ENCODE results near the gene FRMD1.

The FRMD1 gene

DNA sequence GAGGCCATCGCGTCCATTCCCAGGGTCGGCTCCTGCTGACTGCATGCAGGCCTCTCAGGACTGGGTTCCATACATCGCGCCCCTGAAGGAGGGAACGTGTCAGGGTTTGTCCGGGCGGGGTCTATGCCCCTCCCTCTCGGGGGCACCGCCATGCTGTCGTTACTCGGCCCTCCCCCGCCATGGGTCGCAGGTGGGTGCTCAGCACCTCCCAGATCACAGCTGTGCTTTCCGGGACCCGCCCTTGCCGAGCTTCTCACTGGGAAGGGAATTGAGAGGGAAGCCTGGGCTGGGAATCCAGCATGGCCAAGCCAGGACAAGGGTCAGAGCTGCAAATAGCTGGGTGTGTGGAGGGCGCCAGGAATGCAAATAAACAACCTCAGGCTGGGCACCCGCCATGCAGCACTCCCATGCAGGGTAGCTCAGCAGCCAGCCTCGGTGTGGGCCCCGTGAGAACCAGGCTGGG, at the start of gene FRMD1:
Gene FRMD1 (minus strand): TSS at position 270 of the 463 bp plus-strand sequence. CDS start 118 bp downstream, at position 152.
- no peak for DNase-seq (ENCODE audit: low read depth)

DNA sequence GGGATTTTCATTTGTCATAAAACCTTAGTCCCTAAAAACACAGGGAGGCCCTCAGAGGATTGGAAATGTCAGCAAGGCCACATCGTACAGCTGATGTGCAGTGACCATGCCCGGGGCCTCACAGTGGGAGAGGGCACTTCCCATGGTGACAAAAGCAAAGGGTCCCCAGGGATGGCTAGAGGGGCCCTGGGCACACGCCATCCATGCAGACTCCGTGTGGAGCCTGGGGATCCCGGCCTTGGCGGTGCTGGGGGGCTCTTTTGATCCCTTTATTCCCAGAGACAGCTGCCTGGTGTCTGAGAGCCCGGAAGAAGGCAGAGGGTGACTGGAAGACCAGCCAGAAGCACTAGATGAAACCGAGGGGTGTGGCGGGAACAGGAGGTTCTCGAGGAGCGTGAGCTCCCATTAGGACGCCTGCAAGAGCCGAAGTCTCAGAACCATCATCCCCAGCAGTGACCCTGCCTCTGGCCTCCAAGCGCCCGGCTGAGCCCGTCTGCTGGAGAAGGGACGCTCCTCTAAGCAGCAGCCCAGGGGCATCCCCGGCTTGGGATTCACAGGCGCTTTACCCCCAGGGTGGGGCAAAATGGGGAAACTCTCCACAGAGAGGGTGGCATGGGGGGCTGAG, 49.1 kb upstream of the FRMD1 start:
- DNase-seq (ENCODE audit: low read depth), result no peak

- DNase-seq (ENCODE audit: low read depth), result no peak
Observed at GRCh38 chr6:168127384-168127868, 48.4 kb upstream of the FRMD1 start.

- DNase-seq (ENCODE audit: low read depth), result no peak
Observed at GRCh38 chr6:168126566-168127383, 47.8 kb upstream of the FRMD1 start.

- DNase-seq (ENCODE audit: low read depth), result no peak
Observed at GRCh38 chr6:168125429-168126001, 46.5 kb upstream of the FRMD1 start.

DNA sequence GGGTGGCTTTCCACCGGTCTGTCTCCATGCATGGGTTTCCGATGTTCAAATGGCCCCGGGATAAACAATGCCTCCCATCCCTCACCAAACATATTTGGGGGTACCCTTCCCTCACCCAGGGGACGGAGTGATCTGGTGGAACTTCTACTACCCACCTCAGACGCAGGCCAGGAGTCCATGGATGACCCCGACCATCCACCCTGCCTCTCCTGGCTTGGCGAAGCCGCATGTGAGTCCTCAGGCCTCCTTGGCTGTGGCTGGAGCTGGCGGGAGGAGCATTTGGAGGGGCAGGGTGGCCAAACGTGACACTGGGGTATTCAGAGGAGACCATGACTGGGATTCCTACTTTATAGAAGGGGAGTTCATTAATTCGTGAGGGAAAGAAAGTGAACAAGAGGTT, 45.9 kb upstream of the FRMD1 start:
- no peak for DNase-seq (ENCODE audit: low read depth)

DNA sequence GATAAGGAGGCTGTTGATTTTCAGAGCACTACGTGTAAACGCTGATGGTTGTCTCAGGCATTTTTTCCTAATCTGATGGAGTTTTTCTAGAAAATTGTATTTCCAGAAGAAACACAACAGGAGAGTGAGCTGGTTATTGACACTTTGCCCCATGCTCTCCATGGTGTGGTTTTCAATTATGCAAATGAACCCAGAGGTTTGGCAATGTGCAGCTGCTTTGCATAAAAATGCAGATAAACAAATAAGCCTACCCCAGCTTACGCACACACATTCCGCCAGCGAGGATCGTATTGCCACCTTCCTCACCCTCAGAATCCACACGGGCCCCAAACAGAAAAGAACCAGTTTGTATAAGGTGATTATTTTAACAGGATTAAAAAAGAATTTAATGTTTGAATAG, 45.1 kb upstream of the FRMD1 start:
- DNase-seq (ENCODE audit: low read depth), result no peak

DNA sequence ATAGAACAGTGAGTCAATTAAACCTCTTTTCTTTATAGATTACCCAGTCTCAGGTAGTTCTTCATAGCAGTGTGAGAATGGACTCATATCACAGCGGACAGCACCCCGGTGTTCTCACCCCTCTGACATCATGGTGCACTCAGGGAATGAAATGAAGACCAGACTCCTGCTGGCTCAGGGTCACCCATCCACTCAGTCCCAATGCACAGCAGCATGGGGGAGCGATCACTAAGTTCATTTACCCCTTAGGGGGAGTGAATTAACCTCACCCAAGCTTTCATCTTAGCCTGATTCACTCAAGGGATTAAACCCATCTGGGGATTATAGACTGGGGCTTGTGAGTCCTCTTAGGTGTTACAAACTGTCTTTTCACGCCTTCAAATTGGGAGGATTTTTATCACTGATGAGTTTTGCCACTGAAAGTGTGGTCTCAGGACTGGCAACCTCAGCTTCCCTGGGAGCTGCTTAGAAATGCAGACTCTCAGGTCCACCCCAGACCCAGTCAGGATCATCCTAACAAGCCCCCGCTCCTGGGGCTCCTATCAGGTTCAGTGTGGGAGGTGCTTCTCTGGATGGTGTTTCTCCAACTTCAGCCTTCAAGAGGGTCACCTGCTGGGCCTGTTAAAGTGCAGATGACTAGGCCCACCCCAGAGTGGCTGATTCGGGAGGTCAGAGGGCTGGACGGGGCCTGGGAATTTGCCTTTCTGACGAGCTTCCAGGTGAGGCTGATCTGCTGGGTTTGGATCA, 44.3 kb upstream of the FRMD1 start:
- no peak for DNase-seq (ENCODE audit: low read depth)

GRCh38 chr6:168122521-168122920, 43.5 kb upstream of the FRMD1 start:
- no peak for DNase-seq (ENCODE audit: low read depth)

DNA sequence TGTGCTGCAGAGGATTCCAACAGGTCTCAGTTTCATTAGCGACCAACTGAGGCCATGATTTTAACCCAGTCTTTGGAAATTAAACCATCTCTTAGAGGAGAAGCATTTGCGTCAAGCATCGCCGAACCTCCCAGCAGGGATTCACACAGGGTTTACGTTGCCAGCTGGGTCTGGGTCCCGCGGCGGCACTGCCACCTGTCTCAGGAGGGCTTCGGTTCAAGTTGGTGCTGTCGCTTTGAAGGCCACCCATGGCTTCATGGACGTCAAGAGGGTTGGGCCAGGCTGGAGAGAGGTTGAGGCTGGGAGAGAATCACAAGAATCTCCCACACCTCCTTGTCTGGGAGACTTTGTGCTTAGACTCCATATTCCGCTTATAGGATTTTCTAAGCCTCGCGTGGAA, 43.0 kb upstream of the FRMD1 start:
- no peak for DNase-seq (ENCODE audit: low read depth)

DNA sequence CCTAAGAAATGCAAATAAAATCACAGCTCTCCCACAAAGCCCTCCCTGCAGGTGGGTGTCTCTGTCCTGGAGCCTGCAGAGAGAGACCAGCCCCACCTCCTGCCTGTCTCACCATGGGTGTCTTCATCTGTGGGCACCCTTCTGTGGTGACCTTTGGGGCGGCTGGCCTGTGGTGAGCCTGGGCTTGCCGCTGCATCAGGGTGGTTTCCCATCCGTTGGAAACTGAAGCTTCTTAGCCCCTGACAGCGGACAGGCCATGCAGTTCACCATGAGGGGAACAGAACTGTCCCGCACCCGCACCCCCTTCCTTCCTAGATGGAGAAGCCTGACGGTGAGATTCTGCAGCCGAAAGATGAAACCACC, 42.3 kb upstream of the FRMD1 start:
- DNase-seq (ENCODE audit: low read depth), result no peak

DNA sequence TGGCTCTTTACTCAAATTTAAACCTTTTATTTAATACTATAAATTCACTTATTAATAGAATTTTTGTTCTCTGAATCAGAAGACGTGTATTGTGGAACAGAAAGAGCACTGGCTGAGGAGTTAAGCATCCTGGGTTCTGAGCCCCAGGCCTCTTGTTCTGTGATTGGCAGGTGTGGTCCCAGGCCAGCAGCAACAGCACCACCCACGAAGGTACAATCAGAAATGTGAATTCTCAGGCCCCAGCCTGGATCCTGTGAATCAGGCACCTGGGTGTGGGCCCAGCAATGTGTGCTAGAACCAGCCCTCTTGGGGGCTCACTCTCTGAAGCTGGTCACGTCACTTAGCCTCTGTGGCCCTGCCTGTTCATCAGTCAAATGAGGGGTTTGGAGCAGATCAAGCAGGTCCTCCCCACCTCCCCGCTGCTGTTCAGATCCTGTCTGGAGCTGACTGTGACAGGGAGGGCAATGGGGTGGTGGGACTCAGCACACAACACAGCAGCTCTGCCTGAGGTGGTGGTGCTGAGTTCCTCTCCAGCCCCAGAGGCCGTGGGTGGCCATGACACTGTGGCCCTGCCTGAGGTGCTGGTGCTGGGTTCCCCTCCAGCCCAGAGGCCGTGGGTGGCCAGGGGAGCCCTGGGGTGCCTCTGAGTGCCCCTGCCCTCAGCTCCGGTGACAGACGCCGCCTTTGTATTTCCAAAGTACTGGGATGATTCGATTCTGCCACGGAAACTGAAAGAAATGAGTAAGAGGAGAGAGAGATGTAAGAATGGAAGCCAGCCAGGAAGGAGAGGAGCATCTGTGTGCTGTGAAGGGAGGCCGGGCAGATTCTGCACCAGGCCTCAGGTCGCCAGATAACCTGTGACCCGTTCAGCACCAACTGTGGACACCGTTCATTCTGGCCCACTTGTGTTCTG, 41.6 kb upstream of the FRMD1 start:
- no peak for DNase-seq (ENCODE audit: low read depth)

DNA sequence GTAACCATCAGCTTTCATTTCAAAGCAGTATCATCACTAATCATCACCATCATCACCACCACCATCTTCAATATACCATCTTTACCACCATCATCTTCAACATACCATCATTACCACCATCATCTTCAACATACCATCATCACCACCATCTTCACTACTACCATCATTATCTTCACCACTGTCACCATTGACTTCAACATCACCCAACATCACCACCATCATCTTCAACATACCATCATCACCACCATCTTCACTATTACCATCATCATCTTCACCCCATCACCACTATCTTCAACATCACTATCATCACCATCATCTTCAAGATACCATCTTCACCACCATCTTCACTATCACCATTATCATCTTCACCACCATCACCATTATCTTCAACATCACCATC, 40.5 kb upstream of the FRMD1 start:
- no peak for DNase-seq (ENCODE audit: low read depth)

DNA sequence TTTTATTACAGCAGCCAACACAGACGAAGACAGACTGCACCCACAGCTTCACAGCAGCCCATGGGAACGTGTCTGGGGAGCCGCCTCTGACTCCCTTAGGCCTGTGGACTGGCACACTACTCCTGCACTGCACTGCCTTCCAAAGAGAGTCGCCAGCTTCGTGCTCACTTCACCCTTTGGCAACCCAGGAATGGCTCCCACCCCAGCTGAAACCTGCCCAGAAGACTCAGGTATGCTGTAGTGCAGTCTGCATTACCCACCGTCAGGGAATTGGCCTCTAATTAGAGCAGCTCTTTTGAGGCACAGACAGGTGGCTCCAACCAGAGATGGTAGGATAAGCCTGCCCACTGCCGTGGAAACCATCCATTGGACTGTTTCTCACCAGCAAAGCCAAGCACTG, 39.9 kb upstream of the FRMD1 start:
- DNase-seq (ENCODE audit: low read depth), result no peak

GRCh38 chr6:168117942-168118341, 38.9 kb upstream of the FRMD1 start:
- DNase-seq (ENCODE audit: low read depth), result no peak

GRCh38 chr6:168116975-168117899, 38.2 kb upstream of the FRMD1 start:
- DNase-seq (ENCODE audit: low read depth), result no peak

- no peak for DNase-seq (ENCODE audit: low read depth)
Observed at GRCh38 chr6:168116438-168116974, 37.5 kb upstream of the FRMD1 start.

GRCh38 chr6:168115748-168116437, 36.9 kb upstream of the FRMD1 start:
- DNase-seq (ENCODE audit: low read depth), result no peak

- DNase-seq (ENCODE audit: low read depth), result no peak
Observed at GRCh38 chr6:168113226-168113625, 34.2 kb upstream of the FRMD1 start.

Measured in GM04504 (cell line).